Measurements from ENCODE around the gene FAM72B. TPM values are rescaled to one million over a fixed set of nuclear protein-coding genes. Genes with fewer than 3 reads are reported as not detected.
"Not testable (repeated sequence)": the region's sequence is repeated elsewhere in the genome, so short reads cannot be mapped to it uniquely, and the experiment has no call there.

Gene FAM72B
- 3.1 TPM for polyA plus RNA-seq (ENCODE audit: insufficient read length)

DNA sequence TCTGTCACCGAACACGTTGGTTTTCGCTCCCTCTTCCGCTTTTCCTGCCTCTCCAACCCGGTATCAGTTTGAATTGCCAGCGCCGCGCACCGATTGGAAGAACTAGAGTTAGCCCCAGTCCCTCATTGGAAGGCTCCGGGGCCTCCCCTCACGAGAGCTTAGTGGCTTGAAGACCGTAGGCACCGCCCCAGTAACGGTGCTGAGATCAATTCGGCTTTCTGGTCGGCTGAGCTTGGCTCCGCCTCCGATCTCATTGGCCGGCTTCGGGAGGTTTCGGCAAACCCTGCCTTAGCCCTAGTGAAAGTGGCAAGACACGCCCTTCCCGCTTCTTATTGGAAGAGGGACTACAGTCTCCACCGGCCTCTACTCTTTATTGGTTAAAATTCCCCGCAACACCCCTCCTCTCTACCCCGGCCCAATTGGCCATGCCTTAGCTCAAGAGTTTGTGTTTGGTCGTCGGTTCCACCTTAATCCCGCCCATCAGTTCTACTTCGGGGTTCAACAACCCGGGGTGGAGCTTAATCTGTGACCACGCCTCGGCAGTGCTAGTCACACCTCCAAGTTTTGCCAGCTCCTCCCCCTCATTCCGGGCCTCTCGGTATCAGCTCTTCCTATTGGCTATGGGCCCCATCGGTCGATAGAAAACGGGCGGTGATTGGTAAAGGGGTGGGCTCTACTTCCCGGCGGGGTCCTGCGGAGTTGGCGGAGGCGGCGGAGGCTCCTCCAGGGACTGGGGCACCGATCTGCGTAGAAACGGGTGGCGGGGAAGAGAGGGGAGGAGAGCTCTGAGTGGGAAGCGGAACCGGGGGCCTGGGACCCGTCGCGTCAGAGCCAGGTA lies at the start of gene FAM72B, which contains the start of gene SRGAP2C:
Gene FAM72B, minus strand, starts transcription at position 51 of the 838 bp plus-strand sequence. CDS start 851 bp downstream, outside the sequence.
Gene SRGAP2C, plus strand, starts transcription at position 686 of the 838 bp plus-strand sequence. CDS start 2,472 bp downstream, outside the sequence.
- peak; percentile 94 for DNase-seq

DNA sequence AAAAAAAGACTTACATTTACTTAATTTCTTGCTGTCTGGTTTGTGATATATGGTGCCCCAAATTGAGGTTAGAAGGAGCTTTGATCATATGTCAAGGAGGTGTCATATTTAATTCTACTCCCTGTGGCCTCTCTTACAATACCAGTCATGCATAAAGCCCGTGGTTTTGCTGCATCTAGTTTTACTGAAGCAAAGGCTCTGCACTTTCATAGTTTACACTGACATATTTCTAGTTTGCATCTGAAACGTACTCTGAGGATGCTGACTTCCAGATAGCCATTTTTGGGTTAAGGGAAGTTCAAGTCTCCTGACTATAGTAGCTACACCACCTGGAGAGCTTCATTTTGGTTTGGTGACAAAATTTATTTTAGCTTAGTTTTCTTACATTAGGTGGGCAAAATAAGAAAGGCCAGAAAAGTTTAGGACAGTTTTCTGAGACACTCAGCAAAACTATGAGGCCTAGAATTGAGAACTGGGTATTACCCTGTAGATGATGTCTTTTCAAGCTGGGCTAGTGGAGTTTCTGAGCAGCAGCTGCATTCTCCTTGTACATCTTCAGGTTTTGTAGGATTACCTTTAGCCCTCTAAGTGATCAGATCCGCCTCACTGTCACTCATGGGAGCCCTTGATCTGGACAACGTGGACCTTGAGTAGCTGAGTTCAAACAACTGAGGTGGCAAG lies 48.4 kb upstream of the FAM72B start:
- peak; percentile 2 for DNase-seq

DNA sequence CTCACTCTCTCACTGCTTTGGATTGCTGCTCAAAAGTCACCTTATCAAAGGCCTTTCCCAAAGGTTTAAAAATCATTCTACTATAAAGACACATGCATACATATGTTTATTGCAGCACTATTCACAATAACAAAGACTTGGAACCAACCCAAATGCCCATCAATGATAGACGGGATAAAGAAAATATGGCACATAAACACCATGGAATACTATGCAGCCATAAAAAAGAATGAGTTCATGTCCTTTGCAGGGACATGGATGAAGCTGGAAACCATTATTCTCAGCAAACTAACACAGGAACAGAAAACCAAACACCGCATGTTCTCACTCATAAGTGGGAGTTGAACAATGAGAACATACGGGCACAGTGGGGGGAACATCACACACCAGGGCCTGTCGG lies 46.5 kb upstream of the FAM72B start:
- DNase-seq = not testable (repeated sequence)

DNA sequence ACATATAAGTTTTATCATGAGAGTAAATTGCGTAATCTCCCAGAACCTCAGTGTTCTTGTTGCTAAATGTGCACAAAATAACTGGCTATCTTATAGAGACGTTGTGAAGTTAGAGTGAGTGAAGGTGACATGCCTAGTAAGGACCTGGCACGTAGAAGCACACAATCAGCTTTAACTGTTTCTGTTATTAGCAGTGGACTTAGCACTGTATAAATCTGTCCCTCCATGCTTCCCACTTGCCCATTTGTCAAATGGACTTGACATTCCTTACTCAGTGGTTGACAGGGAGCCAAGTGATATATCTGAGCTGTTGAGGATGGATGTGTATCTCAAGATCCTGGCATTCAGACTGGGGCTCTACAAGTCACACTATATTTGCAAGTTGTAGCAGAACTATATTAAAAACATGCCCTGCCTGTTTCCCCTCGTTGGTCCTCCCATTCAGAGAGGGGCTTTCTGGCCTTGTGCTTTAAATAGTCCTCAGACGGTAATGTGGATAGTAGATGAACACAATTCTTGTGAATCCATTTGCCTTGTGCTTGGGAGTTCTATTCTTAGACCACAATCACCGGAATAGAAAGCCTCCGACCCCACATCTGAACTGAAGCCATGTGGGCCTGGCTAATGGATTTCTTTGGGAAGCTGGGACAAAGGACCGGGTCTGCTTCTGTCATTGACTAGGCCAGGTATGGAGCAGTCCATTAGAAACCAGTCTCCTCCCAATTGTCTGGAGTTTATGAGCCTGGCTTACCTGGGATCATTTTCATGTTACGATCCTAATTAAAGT lies 43.6 kb upstream of the FAM72B start:
- DNase-seq = not testable (repeated sequence)

DNA sequence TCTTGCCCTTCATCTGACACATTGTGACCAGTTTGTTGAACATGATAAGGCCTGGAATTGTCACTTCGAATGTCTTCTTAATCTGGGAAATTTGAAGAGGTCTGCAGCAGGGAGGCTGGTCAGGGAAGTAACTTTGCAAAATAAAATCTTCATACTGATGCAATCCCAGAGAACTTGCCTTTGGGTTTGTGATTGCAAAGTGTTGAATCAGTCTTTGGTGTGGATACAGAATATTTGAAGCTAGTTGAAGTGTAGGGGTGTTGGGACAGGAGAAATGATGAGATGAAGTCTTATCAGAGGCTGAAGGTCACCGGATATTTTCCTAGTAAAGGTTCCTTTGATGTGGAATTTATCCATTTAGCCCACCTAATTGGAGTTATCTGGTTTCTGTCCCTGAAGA lies 42.8 kb upstream of the FAM72B start:
- DNase-seq = not testable (repeated sequence)

DNA sequence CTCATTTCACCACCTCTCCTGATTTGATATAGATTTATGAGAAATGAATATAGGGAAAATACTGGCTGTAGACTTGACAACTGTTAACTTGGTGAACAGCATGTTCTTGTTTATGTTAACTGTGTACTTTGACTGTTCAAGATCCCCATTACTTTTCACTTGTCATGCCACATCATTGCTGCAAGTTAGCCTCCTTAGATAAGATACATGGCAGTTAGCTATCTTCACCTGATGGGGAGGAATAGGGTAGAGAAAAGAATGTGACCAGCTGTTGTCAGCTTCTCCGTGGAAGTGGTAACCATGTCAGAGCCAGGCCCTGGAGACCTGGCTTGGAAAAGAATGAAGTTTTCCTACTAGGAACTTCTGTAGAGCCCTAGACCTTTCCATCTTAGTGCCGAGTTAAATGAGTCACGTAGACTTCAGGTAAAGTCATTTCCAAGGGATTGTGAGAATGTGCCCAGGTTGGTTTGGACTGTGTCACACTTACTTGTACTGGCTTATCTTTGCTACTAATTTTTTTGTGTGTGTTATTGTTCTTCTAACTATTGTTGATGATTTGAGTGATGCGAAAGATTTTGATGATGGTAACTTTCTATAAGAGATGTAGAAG lies 42.3 kb upstream of the FAM72B start:
- not testable (repeated sequence) for DNase-seq

DNA sequence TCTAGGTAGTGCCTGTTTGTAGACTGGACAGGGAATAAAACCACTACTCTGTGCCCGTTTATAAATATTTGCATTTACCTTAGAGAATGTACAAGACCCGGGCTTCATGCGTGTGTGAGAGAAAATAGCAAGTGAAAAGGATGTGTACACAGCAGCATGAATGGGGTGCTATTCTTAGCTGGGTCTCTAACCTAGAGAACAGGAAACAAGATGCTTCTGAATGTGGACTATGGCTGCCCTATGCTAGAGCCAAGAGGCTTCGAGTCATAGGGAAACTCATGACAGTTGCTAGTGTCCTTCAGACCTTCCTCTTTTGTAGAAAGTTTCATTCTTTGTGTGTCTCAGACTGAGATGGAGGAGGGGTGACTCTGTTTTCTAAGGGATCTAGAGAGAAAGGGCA lies 40.6 kb upstream of the FAM72B start:
- not testable (repeated sequence) for DNase-seq

DNA sequence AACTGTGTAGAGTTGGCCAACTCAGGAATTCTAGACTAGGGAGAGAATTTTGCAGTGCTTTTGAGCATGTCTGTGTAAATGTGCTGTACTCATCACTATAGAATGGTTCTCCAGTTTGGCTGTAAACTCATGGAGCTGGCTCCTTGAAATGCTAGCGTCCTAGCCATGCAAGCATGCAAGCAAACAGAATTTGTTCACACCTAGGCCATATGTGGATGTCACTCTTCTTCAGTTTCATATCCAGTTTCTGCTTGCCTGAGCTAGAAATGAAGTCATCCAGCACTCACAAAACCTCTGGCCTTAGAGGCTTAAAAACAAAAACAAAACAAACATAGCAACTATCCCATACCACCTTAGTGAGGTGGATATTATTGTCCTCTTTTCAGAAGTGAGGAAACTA lies 37.6 kb upstream of the FAM72B start:
- not testable (repeated sequence) for DNase-seq

DNA sequence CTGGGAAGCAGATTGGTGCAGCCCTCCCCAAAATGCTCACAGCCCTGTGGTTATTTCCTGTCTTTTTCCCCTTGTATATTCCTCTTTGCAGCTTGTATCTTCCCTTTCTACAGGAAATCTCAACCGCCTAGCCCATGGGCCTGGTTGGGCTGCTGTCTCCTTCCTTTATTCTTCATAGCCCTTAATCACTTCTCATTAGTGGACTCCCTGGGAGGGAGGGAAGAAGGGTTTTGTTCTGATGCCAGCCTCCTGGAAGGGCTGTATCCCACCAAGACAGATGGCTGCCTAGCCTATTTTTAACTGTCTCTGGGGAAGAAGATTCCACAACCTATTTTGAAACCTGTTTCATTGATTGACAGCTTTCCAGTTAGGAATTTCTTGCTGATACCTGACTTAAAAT lies 32.5 kb upstream of the FAM72B start:
- not testable (repeated sequence) for DNase-seq

DNA sequence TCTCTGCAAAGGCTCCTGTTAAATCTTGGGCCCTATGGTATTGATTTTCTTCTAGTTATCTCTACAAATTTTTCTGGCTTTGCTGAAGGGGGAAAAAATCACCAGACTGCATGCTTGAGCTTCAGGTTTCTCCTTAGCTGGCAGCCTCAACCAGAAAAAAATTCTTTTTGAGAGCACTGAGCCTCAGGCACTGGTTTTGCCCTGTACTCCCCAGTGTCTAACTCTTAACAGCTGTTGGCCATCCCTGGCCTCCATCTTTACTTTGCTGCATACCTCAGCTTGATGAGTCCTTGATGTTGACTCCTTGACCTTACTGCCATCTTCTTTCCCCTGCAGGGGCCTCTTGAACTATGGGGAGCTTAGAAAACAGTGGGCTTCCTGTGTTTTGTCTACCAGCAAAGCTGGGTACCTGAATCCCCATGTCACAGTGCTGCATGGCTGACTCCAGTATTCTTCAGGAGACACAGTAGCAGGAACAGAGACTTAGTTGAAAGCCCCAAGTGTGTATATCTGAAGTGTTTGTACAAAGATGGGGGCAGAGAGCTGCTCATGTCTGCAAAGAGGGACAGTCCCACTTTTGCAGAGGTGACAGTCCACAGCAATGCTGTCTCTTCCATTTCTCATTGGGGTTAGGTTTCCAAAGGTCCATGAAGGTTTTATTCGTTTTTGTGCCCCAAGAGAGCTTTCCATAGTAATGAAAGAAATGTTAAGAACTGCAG lies 31.7 kb upstream of the FAM72B start:
- not testable (repeated sequence) for DNase-seq

DNA sequence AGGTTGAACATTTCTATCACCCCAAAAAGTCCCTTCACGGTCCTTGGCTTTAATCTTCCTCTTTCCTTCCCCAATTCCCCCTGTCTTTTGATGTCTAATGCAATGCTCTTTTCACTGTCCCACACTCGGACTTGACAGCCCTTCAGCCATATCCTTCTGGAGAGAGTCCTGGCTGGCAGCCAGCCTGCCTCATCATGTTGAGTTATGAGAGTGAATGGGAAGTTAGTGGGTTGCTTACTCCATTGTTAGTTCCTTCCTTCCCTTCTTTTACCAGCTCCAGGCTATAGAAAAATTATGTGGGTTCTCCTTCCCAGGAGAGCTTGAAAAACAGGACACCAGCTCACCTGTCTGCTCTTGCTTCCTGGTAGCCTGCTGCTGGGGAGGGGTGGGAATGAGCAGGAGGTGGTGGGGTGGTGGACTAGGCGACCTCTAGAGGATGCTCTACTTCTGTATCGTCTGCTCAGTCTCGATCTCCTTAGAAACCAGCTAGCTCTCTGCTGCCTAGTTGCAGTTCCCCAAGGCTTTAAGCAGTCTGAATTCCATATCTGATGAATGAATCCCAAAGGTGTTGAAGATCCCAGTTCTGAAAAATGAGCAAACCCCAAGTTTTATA lies 30.5 kb upstream of the FAM72B start:
- not testable (repeated sequence) for DNase-seq

DNA sequence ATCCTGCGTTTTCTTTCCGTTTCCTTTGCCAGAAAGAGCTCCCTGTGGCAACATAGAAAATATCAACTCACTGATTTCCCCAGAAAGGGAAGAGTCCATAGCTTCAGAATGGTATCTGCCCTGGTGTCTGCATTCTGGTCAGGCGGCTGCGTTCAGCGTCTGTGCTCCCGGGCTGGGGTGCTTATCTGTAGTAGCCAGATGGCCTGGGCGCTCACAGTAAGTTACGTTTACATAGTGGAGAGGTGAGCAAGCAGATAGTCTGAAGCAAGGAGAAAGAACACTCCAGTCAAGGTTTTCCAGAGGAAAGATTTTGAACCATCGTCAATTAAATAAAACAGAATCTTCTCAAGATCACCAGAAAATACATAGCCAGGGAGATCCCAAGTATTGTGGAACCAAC lies 29.4 kb upstream of the FAM72B start:
- DNase-seq = not testable (repeated sequence)

DNA sequence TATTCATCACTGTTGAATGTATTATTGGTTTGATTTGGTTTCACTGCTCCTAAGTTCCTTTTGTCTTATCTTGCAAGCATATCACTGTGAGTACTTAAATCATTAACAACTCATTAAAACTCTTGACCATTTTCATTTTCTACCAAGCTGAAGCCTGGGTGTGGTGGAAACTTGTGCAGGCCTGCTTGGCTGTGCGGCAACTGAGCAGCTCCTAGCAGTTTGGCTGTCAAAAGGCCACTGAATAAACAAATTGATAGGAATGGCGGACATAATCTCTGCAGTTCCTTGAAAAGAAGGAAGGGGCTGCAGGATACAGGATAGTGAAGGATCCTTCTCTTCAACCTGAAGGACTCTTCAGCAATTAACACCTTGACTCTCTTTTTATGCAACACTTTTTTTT lies 26.6 kb upstream of the FAM72B start:
- not testable (repeated sequence) for DNase-seq

DNA sequence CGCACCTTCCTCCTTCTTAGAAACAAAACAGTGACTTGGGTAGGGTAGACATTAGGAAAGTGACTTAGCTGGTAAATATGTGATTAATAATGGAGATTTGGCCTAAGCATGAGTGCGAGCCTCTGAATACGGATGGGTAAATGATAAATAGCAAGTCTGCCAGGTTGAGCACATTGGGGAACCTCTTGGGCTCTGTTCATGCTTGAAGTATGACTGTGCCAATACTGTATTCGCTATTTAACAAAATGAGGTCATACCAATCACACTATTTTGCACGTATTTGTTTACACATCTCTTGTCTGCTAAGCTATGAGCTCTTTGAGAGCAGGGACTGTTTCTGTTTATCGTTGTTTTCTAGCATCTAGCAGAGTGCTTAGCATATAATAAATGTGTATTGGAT lies 24.2 kb upstream of the FAM72B start:
- DNase-seq = not testable (repeated sequence)

DNA sequence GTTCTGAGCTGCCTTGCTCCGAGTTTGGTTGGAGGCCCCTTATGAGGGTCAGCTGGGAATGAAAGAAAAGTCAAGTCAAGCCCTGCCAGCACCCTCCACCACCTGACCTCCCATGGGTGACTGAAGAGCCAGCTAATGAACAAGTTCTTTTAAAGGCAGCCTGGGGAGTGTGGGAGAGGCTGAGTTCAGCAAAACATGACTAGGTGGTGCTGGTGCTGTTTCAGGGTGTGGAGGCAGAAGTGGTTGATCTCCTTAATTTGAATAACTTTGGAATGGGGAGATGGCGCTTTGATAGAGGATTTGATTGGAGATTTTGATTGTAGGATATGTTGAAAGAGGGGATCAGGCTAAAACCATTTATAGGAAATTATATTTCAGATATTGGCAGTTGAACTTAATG lies 23.2 kb upstream of the FAM72B start:
- DNase-seq = not testable (repeated sequence)

DNA sequence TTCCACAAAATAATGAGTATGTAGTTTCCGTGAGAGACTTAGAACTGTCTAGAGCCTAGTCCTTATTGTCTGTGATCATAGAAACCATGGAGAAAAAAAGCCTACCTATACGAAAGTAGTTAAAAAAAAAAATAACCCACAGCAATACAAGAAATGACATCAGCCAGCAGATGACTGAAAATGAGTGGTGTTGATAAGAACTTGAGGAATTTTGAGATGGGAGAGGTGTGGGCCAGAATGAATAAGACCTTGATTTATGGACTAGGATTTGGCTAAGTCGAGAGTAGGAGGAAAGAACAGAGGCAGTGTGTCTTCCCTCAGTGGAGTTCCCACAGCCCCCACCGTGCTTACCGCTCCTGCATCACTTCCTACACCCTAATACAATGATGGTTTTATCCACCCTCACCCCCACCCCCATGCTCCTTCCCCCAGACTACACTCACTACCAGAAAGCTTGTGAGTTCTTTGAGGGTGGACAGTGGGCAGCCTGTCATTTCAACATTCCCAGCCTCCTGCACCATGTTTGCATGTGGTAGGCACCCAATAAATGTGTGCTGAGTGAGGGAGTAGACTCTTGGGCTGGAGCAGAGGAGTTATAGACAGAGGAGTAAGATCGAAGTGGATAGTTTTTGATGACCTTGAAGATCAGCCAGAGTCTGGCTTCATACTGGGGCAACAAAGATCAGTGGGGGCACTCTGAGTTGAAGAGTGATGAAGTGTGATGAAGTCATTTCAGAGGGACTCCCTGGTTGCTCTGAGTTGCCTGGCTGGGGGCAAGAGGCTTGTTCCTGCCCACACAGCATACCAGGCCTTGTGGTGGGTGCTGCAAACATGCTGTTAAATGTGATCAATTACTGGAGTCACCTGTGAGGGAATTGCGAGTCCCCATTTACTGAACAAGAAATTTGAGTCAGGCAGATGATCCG lies 21.9 kb upstream of the FAM72B start:
- not testable (repeated sequence) for DNase-seq

DNA sequence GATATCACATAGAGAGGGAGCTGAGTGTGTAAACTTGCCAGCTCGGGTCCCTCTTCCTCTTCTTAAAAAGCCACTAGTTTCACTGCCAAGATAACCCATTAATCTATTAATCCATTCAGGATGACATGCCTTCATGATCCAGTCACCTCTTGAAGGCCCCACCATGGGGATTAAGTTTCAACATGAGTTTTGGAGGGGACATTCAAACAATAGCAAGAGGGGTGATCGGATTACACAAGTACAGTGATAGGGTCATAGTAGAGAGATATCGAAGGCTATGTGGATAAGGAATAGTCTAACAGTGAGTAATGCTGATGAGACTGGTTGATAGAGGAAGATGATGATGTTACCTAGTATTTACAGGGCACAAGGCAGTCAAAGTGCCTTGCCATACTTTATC lies 18.8 kb upstream of the FAM72B start:
- not testable (repeated sequence) for DNase-seq

DNA sequence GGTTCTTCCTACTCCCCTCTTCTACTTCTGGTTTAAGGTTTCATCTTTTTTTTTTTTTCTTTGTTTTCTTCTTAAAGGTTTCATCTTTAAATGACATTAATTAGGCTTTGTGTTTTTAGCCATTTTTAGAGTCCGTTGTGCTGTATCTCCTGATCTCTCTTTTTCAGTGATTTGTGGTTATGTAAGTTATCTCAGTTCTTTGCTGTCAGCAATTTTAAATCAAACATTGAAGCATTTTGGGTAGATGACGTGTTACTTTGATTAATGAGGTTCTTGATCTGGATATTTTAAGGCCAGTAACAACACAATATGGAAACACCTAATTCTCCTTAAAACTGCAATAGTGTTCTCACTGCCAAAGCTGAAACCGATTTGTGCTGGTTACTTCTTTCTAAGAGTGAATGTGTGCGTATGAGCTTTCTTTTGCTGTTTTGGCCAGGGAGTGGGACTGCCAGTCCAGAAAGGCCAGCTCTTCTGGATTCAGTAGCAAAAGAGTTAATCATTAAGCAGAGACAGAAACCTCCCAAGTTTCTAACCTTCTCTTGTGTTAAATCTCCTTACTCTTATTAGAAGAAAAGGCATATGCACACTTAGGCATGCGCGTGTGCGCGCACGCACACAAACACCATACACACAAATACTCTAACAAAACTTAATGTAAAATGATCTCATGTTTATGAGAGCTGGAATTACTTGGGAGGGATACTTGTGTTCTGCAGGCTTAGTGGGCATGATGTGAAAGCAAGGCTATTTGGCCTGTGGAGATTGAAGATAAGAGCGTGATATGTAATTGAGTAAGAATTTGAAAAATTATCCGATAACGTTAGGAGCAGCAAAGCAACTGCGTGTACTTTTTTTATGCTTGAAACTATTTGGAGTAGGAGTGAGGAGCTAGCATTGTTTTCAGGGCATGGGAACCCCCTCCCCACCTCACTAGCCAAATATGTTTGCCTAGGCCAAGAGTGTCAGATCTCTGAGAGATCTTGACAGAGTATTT lies 17.1 kb upstream of the FAM72B start:
- not testable (repeated sequence) for DNase-seq

DNA sequence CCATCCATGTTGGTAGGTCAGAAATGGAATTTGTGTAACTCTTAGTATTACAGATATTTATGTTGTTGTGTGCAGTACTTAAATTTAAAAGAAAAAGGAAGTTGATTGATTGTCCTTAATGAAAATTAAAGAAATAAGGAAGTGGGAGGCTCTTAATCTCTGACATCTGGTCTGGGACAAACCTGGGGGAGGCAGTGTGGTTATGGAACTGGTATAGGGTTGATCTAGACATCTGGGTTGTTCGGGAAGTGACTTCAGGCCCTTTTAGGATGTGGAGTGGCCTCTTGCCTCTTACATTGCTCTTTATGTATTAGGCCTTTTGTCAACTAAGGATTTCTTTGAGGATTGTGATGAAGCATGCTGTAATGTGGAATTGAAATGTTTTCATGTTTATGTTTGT lies 16.1 kb upstream of the FAM72B start:
- DNase-seq = not testable (repeated sequence)
